Measurements from ENCODE around the gene CALHM1.

Gene CALHM1

DNA sequence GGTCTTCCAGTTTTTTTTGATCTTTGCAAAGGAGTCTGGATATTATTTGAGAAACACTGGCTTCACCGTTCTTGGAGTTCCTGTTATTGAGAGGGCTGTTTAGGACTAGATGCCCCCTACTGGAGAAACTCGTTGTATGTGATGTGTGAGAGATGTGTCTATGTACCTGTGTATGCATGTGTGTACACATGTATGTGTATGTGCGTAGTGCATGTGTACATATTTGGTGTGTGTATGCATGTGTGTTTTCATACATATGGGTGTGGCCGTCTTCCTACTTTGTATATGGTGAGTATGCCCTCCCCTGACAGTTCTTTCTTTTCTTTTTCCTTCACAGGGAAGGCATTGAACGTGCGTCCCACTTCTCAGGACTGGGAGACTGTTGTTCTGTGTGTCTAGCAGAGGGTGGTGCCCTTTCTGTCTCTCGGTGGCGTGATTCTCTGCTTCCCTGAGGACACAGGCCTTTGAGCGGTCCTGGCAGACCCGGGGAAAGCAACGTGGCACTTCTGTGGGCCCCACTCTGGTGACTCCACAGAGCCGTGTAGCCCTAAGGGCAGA, 23.4 kb upstream of the CALHM1 start:
- DNase-seq, result peak; percentile 14

DNA sequence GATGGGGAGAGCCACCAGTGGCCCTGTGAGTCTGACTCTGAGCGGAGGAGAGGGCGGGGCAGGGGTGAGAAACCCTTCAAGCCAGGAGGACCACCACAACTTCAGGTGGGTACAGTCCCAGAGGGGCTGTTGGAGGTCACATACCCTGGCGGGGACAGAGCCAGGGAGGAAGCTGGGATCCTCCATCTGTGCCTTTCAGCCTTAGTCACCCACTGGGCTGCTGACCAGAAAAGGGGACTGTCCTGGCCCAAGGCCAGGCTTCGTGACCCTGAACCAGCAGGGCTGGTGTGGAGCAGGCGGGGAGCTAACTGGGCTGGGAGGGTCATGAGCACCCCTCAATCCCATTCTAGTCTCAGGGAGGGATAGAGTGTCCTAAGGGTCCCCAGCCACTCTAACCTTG, 21.8 kb upstream of the CALHM1 start:
- DNase-seq, result no peak

DNA sequence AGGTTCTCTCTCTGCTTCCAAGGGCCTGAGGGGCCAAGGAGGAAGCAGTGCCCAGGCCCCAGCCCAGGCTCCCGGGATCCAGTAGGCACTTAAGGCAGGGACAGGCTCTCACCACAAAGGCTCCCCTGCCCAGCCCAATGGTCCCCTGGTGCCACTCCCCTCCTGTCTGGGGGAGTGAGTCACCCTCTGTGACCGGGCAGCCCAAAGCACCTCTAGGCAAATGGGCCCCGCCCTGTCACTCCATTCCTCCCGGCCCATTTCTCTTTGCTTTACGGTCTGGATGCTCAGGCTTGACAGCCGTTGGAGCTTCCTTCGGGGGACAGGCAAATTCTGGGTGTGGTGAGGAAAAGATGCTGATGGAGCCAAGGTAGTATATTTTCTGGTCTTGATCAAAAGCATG, 20.4 kb upstream of the CALHM1 start, which contains the start of gene CALHM3:
CALHM3 (minus strand) TSS at position 106 of the 400 bp plus-strand sequence. CDS start 208 bp downstream, outside the sequence.
- no peak for DNase-seq

DNA sequence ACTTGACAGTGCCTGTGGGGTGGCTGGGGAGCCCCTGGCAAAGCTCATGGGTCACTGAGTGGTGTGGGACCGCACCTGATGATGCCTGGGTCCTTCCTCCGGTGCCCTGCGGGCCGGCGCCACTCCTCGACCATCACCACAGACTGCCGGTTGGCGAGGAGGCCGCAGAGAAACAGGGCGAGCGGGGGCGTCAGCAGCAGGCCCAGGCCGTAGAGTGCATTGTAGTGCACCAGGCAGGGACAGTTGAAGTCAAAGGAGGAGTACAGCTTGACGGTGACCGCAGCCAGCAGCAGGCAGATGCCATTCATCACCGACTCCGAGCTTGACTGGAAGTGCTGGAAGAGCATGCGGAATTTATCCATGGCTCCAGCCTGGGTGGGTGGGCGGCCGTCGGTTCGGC, 20.0 kb upstream of the CALHM1 start:
- DNase-seq, result no peak

DNA sequence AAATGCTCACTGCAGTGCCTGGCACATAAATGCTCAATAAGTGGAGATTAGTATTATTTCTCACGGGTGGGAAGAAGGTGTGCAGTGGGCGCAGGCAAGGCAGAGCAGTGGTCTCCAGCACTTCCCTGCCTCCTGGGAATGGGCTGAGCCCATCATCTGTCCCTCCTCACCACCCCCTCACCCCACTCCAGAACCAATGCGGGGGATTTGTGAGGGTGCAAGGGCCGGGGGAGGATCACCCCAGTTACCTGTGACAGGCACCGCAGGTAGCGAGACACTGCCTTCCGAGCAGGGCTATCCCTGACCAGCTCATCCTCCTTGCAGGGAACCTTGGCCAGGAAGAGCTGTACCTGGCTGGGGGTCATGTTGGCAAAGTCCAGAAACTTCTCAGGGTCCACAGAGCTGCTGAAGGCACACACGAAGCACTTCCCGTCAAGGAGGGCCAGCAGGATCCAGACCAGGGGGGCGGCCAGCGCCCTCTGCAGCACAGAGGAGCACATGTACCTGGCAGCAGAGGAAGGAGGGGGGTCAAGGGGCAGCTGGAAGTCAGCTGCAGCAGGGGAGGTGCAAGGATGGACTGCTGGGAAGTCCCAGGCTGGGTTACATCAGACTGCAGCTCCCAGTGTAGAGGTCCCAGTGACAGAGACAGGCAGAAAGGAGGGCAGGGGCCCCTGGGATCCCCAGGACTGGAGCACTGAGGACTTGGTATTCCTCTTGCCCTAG, 17.5 kb upstream of the CALHM1 start:
- no peak for DNase-seq

DNA sequence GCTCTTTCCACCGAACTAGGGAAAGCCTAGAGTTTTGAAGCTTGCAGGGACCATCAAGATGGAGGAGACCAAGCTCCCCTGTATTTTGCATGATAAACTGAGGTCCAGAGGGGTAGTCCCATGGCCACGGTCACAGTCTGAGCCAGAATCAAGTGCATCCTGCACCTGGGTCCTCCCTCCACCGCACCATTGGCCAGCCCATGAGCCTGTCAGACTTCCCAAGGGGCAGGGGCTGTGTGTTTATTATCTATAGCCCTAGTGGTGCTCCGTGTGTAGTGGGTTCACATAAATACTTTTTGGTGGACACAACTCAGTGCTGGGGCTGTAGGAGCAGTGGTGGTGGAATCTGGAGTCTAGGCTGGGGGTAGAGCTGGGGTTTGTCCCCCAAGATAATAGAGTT, 16.7 kb upstream of the CALHM1 start:
- no peak for DNase-seq

DNA sequence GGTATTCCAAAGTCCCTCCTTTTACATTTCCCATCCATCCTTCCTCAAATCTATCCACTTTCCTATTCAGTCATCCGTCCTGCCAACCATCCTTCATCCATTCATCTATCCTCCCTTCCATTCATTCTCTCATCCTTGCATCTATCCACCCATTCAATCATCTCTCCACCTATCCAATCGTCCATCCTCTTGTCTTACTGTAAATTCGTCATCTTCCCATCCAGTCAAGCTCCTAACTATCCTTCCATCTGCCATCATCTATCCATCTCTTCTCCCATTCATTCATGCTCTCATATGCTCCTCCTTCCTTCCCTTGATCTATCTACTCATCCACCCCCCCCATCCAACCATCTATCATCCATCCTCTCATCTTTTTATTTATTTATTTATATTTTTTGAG, 15.4 kb upstream of the CALHM1 start:
- no peak for DNase-seq

DNA sequence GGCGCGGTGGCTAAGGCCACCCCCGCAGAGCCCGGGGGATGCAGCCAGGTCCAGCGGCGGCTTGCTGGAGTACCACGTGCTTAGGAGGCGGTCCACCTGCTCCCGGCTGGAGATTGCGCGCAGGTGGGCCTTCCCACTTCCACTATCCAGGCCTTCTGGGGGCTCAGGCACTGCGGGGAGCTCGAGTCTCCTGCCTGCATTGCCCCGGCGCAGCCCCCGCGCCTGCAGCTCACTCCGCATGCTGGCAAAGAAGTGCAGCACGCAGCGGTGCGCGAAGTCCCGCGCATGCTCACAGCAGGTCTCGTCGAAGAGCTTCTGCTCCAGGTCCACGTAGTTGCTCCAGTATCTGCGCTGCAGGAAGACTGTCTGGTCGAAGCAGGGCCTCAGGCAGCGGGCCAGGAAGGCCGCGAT, 14.6 kb upstream of the CALHM1 start:
- no peak for DNase-seq

DNA sequence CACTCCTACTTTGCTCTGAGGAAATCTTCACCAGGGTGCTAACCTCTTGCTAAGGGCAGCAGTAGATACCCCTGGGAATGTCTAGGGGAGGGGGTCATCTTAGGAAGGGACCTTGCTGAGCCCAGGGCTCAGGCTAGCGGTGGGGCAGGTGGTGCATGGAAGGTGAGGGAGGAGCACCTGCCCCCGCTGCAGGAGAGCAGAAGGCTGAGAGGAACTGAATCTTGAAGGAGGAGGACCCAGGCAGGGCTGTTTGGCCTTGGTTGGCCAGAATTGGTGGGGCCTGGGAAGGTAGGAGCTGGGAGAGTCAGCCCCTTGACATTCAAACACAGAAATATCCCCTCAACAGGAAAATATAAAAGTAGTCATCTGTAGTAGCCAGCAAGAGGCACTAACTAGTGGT, 13.3 kb upstream of the CALHM1 start:
- no peak for DNase-seq

DNA sequence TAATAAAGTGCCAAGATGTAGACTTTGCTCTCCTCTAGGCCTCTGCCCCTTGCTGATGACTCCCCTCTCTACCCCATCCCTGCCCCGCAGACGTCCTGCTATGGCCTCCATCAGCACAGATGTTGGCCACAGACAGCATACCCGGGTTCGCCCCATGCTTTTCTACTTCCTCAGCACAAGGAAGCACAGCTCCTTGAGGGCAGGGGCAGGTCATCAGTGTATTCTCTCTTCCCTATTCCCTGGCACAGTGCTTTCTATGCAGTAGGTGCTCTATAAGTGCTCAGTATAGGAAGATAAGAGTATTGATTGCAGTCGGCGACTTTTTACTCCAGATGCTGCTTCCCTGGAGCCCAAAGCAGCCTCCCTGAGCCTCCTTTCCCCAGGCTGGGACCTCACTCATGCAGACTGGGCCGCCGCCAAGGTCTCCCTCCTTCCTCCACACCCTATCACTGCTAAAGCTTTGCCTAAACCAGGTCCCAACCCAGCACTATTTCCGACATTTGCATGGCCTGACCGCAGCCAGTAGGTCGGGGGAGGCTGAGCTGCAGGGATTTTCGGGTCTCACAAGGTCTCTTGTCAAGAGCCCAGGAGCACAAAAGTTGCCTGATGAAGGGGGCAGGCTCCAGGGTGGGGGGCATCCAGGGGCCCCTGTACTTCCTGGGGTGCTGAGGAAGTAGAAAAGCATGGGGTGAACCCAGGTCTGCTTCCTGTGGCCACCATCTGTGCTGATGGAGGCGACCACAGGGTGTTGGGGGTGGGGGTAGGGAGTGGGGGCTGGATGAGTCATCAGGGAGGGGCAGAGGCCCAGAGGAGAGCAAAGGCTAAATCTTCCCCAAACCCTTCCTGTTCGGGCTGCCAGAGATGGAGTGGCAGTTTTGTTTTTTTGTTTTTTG, 12.3 kb upstream of the CALHM1 start:
- no peak for DNase-seq

DNA sequence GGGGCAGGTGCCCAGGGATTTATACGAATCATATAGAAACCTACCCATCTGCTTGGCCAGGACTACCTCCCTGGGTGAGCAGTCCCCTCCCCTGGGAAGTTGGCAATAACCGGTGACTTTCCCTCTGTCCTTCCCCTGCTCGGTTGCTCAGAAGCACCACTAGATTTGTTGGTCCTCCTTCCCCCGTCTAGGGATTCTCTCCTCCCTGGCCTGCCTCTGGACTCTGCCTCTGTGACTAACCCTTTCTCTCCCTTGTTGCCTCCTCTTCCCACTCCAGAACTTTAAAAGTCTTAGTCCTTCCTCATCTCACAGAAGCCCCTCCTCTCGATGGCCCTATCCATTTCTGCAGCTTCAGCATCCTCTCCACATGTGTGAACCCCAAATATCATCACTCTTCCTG, 10.5 kb upstream of the CALHM1 start:
- no peak for DNase-seq

DNA sequence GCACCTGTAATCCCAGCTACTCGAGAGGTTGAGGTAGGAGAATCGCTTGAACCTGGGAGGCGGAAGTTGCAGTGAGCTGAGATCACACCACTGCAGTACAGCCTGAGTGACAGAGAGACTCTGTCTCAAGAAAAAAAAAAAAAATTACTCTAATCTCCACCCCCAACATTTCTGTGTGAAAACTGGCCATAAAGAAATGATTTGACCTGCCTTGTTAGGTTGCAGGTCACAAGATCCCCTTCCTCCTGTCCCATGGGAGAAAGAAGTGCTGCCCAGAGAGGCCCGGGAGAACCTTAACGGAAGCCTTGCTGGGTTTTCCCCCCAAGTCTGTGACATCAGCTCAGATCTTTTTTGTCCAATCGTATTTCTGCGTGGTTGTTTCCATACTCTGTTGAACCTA, 8.7 kb upstream of the CALHM1 start:
- DNase-seq, result no peak

DNA sequence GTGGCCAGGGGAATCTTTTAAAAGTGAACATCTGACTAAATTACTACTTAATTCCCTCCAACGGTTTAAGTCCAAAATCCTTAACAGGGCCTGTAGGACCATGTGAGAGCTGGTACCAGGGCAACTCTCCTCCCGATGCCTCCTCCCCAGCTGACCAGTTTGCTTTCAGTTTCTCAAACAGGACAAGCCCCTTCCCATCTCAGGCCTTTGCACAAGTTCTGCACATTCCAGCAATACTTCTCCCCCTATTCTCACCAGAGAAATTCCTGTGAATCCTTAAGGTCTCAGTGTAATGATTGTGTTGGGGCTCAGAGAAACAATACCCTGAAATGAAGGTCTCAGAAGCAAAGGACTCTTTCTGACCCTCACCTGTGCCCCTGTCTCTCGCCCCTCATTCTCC, 8.0 kb upstream of the CALHM1 start:
- no peak for DNase-seq

DNA sequence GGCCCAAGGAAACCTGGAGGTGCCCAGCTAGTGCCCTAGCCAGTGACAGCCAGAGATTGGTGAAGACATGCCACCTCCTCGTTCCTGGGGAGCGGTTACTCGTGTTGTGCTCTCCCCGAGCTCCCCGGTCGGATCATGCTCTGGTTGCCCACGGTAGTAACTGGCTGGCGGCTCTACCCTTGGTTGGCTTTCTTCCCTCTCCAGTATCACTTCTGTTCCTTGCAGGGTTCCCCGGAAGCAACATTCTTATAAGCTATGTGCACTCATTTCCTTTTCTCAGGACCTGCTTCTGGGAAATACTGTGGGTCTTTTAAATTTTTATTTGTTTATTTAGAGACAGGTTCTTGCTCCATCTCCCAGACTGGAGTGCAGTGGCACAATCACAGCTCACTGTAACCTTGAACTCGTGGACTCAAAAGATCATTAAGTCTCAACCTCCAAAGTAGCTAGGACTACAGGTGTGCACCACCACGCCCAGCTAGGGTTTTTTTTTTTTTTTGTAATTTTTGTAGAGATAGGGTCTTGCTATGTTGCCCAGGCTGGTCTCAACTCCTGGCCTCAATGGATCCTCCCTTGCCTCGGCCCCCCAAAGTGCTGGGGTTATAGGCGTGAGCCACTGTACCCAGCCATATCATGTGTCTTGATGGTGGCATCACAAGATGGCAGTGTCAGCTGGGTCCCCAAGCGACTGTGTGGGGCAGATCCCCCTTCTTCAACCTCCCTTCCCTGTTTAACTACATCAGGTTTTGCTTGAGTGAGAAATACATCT, 6.9 kb upstream of the CALHM1 start:
- no peak for DNase-seq

DNA sequence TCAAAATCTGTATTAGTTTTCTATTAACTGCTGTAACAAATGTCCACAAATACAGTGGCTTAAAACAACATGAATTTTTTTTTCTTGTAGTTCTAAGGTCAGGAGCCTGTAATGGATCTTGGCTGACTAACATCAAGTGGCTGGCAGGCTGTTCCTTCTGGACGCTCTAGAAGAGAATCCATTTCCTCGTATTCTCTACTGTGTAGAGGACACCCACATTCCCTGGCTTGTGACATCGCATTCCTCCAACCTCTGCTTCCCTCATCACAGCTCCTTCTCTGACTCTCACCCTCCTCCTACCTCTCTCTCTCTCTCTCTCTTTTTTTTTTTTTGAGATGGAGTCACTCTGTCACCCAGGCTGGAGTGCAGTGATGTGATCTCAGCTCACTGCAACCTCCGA, 4.8 kb upstream of the CALHM1 start:
- DNase-seq, result no peak

DNA sequence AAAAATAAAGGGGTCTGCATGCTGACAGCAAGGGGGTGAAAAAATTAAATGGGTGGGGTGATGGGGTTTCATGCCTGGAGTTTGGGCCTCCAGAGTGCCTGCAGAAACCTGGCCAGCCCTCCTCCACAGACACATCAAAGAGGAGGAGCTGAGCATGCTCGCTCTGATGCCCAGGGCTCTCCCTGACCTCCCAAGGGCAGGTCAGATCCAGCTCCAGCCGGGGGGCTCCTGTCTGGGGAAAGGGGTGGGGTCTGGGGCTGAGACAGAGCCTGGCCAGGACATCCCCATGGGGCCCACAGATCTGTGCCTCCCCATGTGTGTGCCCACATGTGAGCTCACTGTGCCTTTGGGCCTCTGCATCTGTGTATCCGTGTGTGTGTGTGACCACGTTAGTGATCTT, 915 bp upstream of the CALHM1 start:
- DNase-seq, result no peak

DNA sequence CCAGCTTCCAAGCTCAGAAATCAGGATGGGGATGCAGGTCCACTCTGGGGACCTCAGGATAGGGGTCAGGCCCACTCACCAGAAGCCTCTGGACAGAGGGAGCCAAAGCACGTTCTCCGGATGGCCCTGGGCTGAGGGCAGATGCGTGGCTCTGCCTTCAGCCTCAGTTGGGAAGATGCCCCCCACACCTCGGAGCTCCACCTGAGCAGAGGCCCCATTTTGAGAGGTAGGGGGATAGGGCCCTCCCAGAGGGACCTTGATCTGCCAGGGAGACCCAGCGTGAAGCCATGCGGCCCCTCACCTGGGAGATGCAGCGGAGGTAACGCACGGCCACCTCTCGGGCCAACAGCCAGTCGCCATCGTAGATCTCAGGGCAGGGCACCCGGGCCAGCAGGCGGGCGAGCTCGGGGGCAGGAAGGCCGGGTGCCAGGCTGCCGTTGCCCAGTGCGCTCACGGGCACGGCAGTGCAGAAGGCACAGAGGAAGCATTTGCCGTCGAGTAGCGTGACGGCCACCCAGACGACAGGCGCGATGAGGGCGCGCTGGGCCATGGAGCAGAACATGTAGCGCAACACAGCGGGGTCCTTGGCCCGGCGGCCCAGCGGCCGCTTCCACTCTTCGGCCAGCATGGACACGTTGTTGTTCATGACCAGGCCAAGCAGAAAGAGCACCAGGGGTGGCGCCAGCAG, 660 bp downstream of the CALHM1 start:
- no peak for DNase-seq

DNA sequence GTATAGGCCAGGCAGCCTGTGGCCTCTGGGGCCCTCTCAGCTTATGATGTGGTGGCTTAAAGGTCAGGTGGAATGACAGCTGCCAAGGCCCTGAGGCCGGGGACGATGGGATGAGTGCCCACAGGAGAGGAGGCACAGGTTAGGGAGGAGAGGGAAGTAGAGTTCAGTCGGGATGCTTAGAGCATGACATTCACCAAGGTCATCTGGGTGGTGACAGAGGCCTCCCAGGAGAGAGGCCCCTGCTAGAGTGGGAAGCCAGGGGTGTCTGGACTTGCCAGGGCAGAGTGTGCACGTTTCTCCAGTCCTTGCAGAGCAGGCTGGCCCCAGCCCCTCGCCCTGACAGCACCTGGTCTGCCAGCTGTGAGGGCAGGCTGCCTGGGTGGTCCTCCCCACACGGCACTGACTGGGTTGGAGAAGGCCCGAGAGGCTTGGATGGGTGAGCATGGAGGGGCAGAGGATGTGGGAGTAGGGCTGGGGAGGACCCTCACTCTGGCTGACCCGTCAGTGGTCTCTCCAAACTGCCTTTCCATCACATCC, 1.5 kb downstream of the CALHM1 start:
- DNase-seq, result no peak

DNA sequence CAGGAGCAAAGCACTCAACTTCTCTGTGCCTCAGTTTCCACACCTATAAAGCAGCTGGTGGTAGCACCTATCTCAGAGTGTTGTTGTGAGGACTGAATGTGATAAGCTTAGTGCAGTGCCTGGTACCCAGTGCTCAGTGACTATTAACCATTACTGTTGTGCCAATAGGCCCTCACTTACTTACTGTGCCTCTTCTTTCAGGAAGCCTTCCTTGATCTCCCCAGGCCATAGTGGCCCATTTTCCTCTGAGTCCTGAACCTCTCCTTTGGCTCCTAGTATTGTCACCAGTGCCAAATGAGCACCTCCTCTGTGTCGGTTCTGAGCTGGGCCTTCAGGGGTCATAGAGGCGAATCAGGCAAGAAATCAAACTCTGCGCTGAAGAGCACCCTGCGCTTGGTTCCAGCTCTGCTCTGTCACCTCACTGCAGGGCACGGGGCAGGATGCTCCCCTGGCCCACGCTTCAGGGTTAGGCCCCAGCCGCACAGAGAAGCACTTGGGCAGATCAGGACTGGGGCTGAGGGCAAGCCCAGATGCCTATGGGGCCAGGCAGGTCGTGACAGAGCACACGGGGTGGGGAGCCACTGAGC, 2.5 kb downstream of the CALHM1 start:
- DNase-seq, result no peak

DNA sequence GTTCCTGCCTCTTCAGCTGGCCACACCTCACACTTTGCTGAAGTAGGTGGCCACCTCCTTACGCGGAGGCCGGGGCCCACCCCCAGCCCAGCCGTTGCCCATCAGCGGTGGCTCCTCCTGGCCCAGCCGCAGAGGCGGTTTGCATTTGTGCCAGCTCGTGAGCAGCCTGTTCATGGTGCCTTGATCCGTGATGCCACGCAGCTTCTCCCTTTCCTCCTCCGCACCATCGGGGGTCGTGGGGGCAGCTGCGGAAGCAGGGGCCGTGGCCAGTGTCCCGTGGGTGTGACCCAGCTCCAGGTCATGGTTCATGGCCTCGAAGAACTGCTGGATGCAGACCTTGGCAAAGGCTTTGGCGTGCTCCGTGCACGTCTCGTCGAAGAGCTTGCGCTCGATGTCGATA, 3.5 kb downstream of the CALHM1 start:
- DNase-seq, result no peak

DNA sequence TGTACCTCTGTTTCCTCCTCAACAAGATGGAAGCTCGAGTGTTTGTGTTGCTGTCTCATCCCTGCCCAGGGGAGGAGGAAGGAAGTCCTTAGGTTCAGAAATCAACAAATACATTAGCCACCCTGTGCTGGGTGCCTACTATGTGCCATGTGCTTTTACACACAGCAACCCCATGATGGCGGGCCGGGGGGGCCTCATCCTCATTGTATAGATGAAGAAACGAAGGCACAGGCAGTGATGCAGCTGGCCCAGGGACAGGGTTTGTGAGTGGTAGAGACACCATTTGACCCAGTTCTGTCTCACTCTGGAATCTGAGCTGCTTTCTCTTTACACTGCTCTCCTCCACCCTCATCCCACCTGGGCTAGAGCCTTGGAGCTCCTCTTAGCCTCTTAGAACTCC, 4.7 kb downstream of the CALHM1 start:
- DNase-seq, result no peak

Measured in NCI-H446 treated with DMSO at 0.1 percent for 48 hours (cell line).